ENCODE results near the gene VTI1A.
A peak's percentile ranks its signal among the peaks of the same experiment; 100 is the strongest.

Gene VTI1A

DNA sequence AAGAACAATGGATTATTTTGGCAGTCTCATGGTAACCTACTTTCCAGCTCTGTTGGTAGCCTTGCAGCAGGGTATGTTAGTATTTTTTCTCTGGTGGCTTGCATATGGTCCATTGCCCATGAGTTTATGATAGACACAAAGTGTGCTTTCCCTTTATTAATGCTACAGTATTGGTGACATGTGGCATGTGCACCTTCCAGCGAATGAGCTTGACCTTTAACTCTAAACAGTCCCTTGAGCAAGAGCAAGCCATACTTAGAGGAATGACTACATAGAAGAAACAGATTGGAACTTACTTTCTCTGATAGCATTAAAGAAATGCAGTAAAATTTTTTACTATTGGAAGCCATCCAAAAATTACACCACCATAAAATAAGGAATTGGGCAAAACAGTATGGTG lies 73.9 kb downstream of the VTI1A start:
- no peak for TF ChIP-seq CTCF (IDR thresholded peaks at IDR 0.05; ENCODE audit: low read depth, low read length)
- no peak for DNase-seq (ENCODE audit: low read depth, low spot score)
- H3K4me3 ChIP-seq (ENCODE audit: low read depth, low read length), result no peak overlapping the region
- in situ Hi-C loops (cut with HindIII; ENCODE audit: low sequenced_read_pairs), result no loop called here

GRCh38 chr10:112524641-112525040 lies 77.6 kb downstream of the VTI1A start:
- DNase-seq (ENCODE audit: low read depth, low spot score), result no peak
- TF ChIP-seq CTCF (IDR thresholded peaks at IDR 0.05; ENCODE audit: low read depth, low read length), result no peak
- H3K4me3 ChIP-seq (ENCODE audit: low read depth, low read length), result no peak overlapping the region
- in situ Hi-C loops (cut with HindIII; ENCODE audit: low sequenced_read_pairs), result no loop called here

- no peak for TF ChIP-seq CTCF (IDR thresholded peaks at IDR 0.05; ENCODE audit: low read depth, low read length)
- no peak overlapping the region for H3K4me3 ChIP-seq (ENCODE audit: low read depth, low read length)
- in situ Hi-C loops (cut with HindIII; ENCODE audit: low sequenced_read_pairs), result no loop called here
- no peak for DNase-seq (ENCODE audit: low read depth, low spot score)
Observed at GRCh38 chr10:112525200-112525599, 78.2 kb downstream of the VTI1A start.

DNA sequence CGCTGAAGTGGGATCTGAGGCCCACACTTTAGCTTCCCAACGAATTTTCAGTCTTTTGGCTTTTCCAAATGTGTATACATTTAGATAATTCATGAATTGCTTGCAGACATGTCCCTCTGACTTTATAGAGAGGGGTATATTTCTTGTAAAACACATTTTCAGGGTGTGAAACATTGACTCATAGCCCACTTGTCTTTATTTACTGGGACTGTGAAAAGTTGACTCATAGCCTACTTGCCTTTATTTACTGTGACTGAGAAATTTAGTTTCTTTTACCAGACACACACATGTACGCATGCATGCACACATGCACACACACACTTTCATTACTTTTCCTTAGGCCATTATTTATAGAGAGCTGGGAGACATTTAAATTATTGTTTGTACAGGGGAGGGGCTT lies 79.1 kb downstream of the VTI1A start:
- H3K4me3 ChIP-seq (ENCODE audit: low read depth, low read length), result no peak overlapping the region
- no peak for DNase-seq (ENCODE audit: low read depth, low spot score)
- in situ Hi-C loops (cut with HindIII; ENCODE audit: low sequenced_read_pairs), result no loop called here
- no peak for TF ChIP-seq CTCF (IDR thresholded peaks at IDR 0.05; ENCODE audit: low read depth, low read length)

GRCh38 chr10:112526906-112527305 lies 79.9 kb downstream of the VTI1A start:
- H3K4me3 ChIP-seq (ENCODE audit: low read depth, low read length), result no peak overlapping the region
- DNase-seq (ENCODE audit: low read depth, low spot score), result no peak
- TF ChIP-seq CTCF (IDR thresholded peaks at IDR 0.05; ENCODE audit: low read depth, low read length), result peak; percentile 25
- in situ Hi-C loops (cut with HindIII; ENCODE audit: low sequenced_read_pairs), result no loop called here

GRCh38 chr10:112528235-112528634 lies 81.2 kb downstream of the VTI1A start:
- no peak for DNase-seq (ENCODE audit: low read depth, low spot score)
- H3K4me3 ChIP-seq (ENCODE audit: low read depth, low read length), result no peak overlapping the region
- in situ Hi-C loops (cut with HindIII; ENCODE audit: low sequenced_read_pairs), result no loop called here
- TF ChIP-seq CTCF (IDR thresholded peaks at IDR 0.05; ENCODE audit: low read depth, low read length), result no peak

GRCh38 chr10:112531421-112531820 lies 84.4 kb downstream of the VTI1A start:
- no peak for DNase-seq (ENCODE audit: low read depth, low spot score)
- H3K4me3 ChIP-seq (ENCODE audit: low read depth, low read length), result no peak overlapping the region
- no peak for TF ChIP-seq CTCF (IDR thresholded peaks at IDR 0.05; ENCODE audit: low read depth, low read length)
- in situ Hi-C loops (cut with HindIII; ENCODE audit: low sequenced_read_pairs), result no loop called here

All from astrocyte of the spinal cord (primary cell).